Colonic mucosa (tissue), 4 donors: ENCODE results near the gene TGM5. TPM values are rescaled to one million over a fixed set of nuclear protein-coding genes. Genes with fewer than 3 reads are reported as not detected.

Experiments used
- DNase-seq: peaks from one replicate; pipeline ENCODE4 v3.0.0-alpha.2; 2020
- H3K27ac ChIP-seq: fragments of 200-600 bp; one replicate; pipeline ENCODE4 v1.8.0; 2021
- H3K27me3 ChIP-seq: fragments of 200-600 bp; one replicate; pipeline ENCODE4 v1.8.0; 2021
- H3K36me3 ChIP-seq: fragments of 200-600 bp; one replicate; pipeline ENCODE4 v1.8.0; 2021
- H3K4me1 ChIP-seq: fragments of 200-600 bp; one replicate; pipeline ENCODE4 v1.8.0; 2021; ENCODE audit warnings: mild to moderate bottlenecking
- H3K4me3 ChIP-seq: fragments of 200-600 bp; one replicate; pipeline ENCODE4 v1.8.0; 2021
- H3K9ac ChIP-seq, 2 donors: one replicate each; pipeline ENCODE4 v1.7.0; 2013; ENCODE audit warnings: control low read depth in 2 of 2, low read depth in 2 of 2, low read length in 2 of 2
- H3K9me3 ChIP-seq: fragments of 200-600 bp; one replicate; pipeline ENCODE4 v1.8.0; 2021
- CTCF ChIP-seq: fragments of 200-600 bp; IDR thresholded peaks from one replicate; pipeline ENCODE4 v1.8.0; 2022; ENCODE audit warnings: antibody characterized with exemption, mild to moderate bottlenecking
- intact Hi-C: fragments of 100-400 bp; cut with DNase I; formaldehyde crosslinking; loops from one replicate; pipeline ENCODE4 v1.14.1; 2022
- total RNA-seq, 2 donors: library from RNA; stranded (reverse); fragmentation: NEBNext Ultra II Directional in 1 of 2; extraction: Animal tissue kit (Norgen Biotek cat#: 25700) in 1 of 2; gene quantifications; one replicate each; pipeline ENCODE4 v1.2.1, GENCODE V29; 2021
- donor health status: healthy.
- donor health status: DM: no; HTN: no; CAD: no.
- donor health status: DM: no; HTN: no; CAD: no.

TGM5 gene
- total RNA-seq, 2 donors from 2014 or later: not detected

DNA sequence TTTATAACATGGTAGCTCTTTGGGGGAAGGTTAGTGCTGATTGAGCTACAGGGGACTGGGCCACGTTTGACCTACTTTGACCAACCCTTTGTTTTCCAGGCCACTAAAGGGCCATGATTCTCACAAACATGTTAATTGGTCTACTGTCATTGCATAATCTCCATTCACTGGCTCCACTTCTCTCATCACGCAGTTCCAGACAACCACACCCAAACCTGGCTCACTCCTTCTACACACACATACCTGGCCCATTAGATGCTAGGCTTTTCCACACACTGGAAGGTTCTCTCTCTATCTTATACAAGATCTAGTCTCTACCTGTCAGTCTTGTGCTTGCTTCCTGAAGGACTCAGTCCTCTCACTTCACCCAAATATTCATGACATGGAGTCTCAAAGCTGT is 15.9 kb downstream of the TGM5 start:
- Histone ChIP-seq H3K9me3 (no peaks in the 10 kb centered on the region), H3K4me3 (no peak overlapping the region), H3K9ac (no peak overlapping the region), H3K27me3 (no peaks in the 10 kb centered on the region), H3K4me1 (no peaks in the 10 kb centered on the region), H3K36me3 (no peaks in the 10 kb centered on the region), H3K27ac (no peak overlapping the region)
- DNase-seq: no peak
- TF ChIP-seq CTCF: no peak
- intact Hi-C loops: no loop called here

- Histone ChIP-seq H3K27ac (no peak overlapping the region), H3K9ac (no peak overlapping the region), H3K36me3 (no peaks in the 10 kb centered on the region), H3K4me3 (no peak overlapping the region), H3K9me3 (no peaks in the 10 kb centered on the region), H3K27me3 (no peaks in the 10 kb centered on the region), H3K4me1 (no peaks in the 10 kb centered on the region)
- intact Hi-C loops: no loop called here
- no peak for TF ChIP-seq CTCF
- no peak for DNase-seq
These were observed 17.0 kb downstream of the TGM5 start for GRCh38 chr15:43249699-43250203.

- Histone ChIP-seq H3K4me3 (no peak overlapping the region), H3K27me3 (no peaks in the 10 kb centered on the region), H3K9me3 (no peaks in the 10 kb centered on the region), H3K27ac (no peak overlapping the region), H3K4me1 (no peaks in the 10 kb centered on the region), H3K36me3 (no peaks in the 10 kb centered on the region), H3K9ac (no peak overlapping the region)
- intact Hi-C loops: no loop called here
- DNase-seq: no peak
- TF ChIP-seq CTCF: no peak
These were observed 17.5 kb downstream of the TGM5 start for GRCh38 chr15:43249236-43249635.

GRCh38 chr15:43246261-43246774 is 20.4 kb downstream of the TGM5 start:
- no peak for DNase-seq
- Histone ChIP-seq H3K9ac (no peak overlapping the region), H3K27ac (no peak overlapping the region), H3K4me1 (no peaks in the 10 kb centered on the region), H3K36me3 (no peaks in the 10 kb centered on the region), H3K9me3 (no peaks in the 10 kb centered on the region), H3K27me3 (no peaks in the 10 kb centered on the region), H3K4me3 (no peak overlapping the region)
- intact Hi-C loops: no loop called here
- no peak for TF ChIP-seq CTCF

DNA sequence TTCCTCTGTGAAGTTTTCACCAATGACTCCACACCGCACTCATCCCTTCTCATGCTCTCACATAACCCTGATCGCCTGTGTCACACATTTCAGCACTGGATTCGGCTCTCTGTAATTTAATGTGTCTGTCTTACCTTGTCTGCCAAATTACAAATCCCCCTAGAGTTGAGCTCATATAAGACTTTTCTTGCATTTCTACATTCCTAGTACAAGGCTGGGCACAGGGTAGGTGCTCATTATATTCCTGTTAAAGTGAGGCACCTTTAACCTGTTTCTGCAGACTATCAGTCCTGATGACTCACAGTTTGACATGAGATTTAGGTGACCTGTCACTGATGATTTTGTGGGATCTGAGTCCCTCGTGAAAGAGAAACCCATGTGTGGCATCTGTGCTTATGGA is 22.6 kb downstream of the TGM5 start:
- H3K4me1 ChIP-seq: no peaks in the 10 kb centered on the region
- no peaks in the 10 kb centered on the region for H3K27me3 ChIP-seq
- no peaks in the 10 kb centered on the region for H3K36me3 ChIP-seq
- no peak overlapping the region for H3K4me3 ChIP-seq
- no peak for DNase-seq
- no peak overlapping the region for H3K9ac ChIP-seq
- no peak overlapping the region for H3K27ac ChIP-seq
- no peaks in the 10 kb centered on the region for H3K9me3 ChIP-seq
- TF ChIP-seq CTCF: no peak
- intact Hi-C loops: no loop called here
